ENCODE measurements around the gene BMP2K.

Gene BMP2K

DNA sequence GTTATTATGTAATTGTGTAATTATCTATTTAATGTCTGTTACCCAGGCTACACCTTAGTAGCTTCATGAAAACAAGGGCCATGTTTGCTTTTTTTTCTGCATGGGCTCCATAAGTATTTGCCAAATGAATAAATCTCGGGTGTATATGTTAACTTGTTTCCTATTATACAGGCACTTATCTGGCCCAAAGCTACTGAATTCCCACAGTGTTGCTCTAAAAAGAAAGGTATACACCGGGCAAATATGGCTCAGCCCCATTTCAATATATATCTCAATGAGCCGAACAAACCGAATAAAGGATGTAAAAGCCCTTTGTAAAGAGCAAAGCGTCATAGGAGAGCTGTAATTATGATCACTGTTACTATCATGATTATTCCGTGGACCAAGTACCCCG, 162.3 kb downstream of the BMP2K start:
- no peak for DNase-seq

DNA sequence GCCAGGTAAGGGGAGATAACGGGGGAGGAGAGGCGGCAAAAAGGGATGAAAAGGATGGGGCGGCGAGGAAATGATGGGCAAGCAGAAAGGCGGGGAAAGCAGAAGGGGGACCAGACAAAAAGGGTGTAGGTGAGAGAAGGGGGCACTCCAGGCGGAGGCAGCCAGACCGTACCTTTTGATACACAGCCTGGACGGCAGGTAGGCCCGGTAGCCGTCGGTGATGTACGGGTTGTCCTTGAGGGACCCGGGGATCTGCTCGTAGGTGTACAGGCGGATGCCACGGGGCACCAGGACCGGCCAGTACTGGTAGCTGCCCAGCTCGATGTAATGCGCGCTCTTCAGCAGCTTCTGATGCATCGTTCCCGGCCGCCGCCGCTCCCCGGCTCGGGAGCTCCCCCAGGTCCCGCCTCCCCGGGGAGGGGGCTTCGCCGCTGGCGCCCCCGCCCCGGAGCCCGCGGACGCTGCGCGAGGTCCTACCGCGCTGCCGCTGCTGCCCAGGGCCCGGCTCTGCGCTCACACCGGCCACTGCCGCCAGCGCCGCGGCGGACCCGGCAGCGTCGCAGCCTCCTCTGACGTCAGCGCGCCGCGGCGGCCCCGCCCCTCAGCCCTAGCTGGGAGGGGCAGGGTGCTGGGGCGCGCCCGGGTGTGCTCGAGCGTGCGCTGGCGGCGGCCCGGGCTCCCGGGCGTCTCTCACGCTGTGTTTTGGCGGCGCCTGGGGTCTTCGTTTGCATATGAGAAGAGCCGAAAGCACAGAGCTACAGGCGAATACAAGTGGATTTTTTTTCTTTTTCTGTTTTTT, 162.9 kb downstream of the BMP2K start, which contains the start of gene PAQR3:
Gene PAQR3 (minus strand): TSS at position 571 of the 799 bp plus-strand sequence. CDS start 214 bp downstream, at position 357.
- DNase-seq: peak; percentile 91

DNA sequence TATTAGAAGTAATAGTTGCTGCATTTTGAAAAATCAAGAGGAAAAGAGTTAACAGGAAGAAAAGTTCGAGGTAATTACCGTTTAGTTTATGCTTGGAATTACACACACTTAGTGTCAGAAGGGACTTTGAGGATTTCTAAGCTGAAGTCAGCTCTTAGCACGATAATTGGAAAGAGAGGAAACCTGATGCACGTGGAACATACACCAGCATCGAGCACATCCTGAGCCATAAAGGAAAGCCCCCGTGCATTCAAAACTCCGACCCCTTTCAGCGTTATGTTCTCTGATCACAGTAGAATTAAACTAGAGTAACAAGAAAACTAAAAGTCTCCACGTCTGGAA, 163.5 kb downstream of the BMP2K start:
- DNase-seq: no peak

DNA sequence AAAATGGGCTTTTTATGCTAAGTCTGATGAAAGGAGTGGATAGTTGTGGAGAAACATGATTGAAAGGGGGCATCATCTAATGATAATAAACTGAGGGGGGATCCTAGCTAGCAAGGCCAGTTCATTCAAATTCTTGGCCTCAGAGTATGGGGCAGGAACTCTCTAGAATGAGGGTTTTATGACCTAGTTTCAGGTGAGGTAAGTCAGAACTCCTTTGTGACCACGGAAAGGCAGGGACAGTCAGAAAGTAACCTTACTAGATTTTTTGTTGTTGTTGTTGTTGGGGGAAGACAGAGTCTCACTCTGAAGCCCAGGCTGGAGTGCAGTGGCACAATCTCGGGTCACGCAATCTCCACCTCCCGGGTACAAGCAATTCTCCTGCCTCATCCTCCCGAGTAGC, 164.6 kb downstream of the BMP2K start:
- no peak for DNase-seq

DNA sequence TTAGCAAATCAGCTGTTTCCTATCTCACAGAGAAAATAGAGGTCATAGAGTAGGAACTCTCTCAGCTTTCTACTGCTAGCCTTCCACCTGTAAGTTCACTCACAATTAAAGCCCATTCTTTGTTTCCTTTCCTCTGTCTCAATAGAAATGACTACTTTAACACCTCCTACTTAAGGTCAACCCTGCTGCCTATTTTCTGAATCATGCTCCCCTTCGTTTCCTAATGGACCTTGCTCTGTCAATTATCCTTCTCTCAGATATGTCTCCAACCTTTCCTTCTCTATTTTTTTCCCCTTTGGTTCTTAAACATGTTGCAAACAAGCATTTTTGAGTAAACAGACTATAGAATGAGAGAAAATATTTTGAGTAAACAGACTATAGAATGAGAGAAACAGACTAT, 168.2 kb downstream of the BMP2K start:
- no peak for DNase-seq

DNA sequence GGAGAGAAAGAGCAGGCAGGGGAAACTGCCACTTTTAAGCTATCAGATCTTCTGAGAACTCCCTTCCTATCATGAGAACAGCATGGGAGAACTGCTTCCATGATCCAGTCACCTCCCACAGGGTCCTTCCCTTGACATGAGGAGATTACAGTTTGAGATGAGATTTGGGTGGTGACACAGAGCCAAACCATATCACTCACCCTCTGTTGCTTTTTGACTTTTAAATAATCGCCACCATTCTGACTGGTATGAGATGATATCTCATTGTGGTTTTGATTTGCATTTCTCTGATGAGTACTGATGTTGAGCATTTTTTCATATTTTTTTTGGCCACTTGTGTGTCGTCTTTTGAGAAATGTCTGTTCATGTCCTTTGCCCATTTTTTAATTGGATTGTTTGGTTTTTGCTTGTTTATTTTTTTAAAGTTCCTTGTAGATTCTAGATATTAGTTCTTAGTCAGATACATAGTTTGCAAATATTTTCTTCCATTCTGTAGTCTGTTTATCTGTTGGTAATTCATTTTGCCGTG, 169.6 kb downstream of the BMP2K start:
- DNase-seq: no peak

DNA sequence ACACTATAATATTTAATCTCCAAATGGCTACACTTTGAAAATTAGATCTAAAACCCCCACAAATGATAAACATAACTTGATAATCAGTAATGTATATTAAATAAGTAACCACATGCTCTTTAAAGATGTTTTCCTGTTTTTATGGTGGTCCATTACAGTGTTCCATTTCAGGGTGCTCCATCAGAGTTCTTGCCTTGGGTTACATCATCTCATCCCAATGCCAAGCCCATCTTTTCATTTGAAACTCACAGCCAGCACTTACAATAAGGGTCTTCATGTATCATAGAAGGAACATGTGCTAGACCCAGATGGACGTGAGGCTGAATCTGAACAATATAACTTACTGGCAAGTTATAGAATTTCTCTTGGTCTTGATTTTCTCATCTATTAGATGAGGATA, 173.6 kb downstream of the BMP2K start:
- DNase-seq: no peak

DNA sequence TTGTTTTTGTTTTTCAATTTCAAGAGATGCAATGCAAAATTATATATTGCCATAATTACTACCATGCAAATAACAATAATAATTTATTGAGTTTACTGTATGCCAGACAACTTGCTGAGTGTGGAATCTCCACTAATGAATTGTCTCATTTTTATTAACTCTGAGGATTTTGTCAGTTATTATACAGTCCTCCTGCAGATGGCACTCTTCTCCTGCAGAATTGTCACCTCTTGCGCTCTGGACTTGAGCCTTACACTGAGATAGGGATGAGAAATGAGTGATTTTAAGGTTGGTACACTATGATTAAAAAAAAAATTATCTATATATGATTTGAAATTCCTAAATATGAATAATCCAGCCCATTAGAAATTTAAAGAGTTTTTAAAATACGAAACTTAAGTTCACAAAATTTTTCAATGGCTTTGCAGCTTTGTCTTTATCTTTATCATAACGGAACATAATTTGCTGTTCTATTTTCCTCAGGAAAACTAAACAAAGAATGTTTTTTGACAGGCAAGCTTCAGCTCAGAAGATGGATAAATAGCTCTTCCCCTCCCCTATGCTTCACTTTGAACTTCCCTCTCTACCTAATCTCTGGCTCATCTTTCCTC, 175.8 kb downstream of the BMP2K start:
- DNase-seq: peak; percentile 39

DNA sequence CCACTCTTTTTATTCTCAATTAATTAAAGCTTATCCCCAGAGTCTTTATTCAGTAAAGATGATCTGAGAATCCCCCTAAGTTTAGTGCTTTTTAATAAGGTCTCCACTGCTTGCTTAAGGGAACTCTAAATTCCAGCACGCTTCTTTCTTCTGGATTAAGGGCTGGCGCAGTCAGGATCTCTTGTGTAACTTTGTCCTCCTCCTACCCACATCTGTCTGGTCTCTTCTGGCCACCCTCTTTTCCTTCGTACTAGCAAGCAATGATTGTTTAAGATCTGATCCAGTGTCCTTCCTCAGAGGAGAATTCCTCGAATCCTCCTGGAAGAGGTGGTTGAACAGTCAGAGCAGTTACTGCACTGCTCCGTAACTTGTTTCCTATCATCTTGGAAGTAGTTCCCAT, 177.1 kb downstream of the BMP2K start:
- no peak for DNase-seq

DNA sequence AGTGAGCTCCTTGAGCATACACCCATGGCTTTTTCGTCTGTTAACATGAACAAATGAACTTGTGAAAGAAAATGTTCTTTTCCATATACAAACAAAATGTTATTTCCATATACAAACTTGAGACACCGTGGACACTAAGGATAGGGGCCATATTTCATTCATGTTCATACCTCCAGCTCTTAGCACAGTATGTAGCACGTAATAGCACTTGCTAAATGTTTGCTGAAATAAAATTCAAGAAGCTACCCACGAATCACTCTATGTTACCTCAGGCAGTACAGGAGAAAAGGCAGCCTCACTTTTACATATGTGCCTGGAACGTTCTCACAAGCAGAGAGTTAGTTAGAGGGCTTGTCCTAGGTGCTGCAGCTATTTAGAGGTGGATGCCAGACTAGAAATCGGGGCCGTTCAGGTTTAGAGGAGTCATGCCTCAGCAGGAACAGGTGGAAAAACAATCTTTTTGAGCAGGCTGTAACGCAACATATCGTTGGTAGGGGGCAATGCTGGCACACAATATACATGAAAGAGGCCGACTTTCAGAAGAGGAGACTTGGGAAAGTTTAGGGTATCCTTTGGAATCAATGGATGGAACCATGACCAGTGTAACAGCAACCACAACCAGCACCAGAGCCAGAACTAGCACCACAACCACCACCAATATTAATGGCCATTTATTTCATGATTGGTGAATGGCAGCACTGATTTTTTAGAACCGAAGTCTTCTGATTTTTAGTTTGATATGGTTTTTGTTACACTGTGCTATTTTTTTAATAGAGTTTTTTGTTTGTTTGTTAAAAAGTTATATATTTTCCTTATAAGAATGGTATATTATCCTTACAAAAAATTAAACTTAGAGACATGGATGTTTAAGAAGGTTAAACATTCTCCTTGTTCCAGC, 177.9 kb downstream of the BMP2K start:
- peak; percentile 6 for DNase-seq

DNA sequence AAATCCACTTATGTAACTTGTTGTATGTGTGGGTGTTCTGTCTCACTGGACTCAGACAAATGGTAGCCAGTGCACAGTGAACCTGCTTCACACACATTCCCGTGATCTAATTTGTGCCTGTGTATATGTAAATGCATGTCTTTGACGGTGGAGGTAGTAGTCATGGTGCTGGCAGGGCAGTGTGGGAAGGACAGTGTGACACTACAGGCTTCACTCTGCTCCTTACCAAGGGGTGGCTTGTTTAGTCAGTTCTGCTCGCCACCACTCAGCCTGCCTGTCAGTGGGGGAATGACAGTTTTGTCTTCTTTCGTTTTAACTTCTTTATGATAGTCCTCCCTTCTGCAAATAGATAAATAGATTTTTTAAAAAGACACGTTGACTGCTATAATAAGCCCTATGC, 180.8 kb downstream of the BMP2K start:
- DNase-seq: no peak

DNA sequence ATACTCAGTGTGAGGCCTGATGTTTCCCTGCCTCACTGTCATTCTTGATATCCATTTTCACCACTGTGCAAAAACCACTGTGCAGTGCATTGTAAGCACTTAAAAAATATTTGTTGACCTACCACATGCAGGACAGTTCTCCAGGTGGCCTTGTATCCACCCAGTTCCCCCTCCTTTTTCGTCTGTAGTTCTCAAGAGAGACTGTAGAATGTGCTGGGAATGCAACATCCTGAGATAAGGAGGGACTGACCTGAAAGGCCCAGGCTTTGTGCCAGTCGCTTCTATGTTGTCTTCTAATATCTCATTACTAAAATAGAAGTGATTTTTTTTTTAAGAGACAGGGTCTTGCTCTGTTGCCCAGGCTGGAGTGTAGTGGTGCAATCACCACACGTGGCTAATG, 184.8 kb downstream of the BMP2K start:
- no peak for DNase-seq
